Tibial artery (tissue), 4 donors: ENCODE results near the gene CYP3A5.

Source experiments
- DNase-seq, 2 donors: peaks; one replicate each; pipeline ENCODE4 v3.0.0-alpha.2; 2019
- H3K27ac ChIP-seq, 2 donors: fragments of 200-600 bp; sonication (generic) in 1 of 2; 1 replicate in 1 of 2; 2 replicates in 1 of 2; pipeline ENCODE4 v1.5.1; 2018 to 2019; ENCODE audit warnings: mild to moderate bottlenecking in 1 of 2
- H3K27me3 ChIP-seq, 2 donors: fragments of 200-600 bp; sonication (generic) in 1 of 2; one replicate each; pipeline versions ENCODE4 v1.5.1 to v1.6.0; 2016 to 2019
- H3K36me3 ChIP-seq, 3 donors: fragments of 200-600 bp; sonication (generic) in 2 of 3; one replicate each; pipeline ENCODE4 v1.5.1; 2016 to 2019; ENCODE audit warnings: mild to moderate bottlenecking in 2 of 3
- H3K4me1 ChIP-seq, 4 donors: fragments of 200-600 bp; sonication (generic) in 2 of 4; 1 replicate in 3 of 4; 2 replicates in 1 of 4; pipeline ENCODE4 v1.5.1; 2016 to 2019
- H3K4me3 ChIP-seq, 2 donors: fragments of 200-600 bp; sonication (generic) in 1 of 2; 1 replicate in 1 of 2; 2 replicates in 1 of 2; pipeline ENCODE4 v1.5.1; 2018 to 2019; ENCODE audit warnings: mild to moderate bottlenecking in 2 of 2
- H3K9me3 ChIP-seq, 3 donors: fragments of 200-600 bp; sonication (generic) in 1 of 3; one replicate each; pipeline ENCODE4 v1.5.1; 2016 to 2019
- CTCF ChIP-seq, 2 experiments: fragments of 200-600 bp in 1 of 2; fragments of 450-650 bp in 1 of 2; IDR thresholded peaks; one replicate each; pipeline ENCODE4 v1.5.1; 2017 to 2019; ENCODE audit warnings: antibody characterized with exemption in 2 of 2, mild to moderate bottlenecking in 1 of 2, moderate library complexity in 1 of 2
- intact Hi-C: fragments of 100-400 bp; cut with DNase I; formaldehyde crosslinking; loops from one replicate; pipeline ENCODE4 v1.15.0; 2023; ENCODE audit warnings: low total_unique reads

The CYP3A5 gene

GRCh38 chr7:99672573-99672972 is 7.2 kb downstream of the CYP3A5 start:
- Histone ChIP-seq H3K36me3 (peaks cover 0 to 10% (median 5%) of the 10 kb centered on the region in 3 donors), H3K9me3 (no peaks in the 10 kb centered on the region)

GRCh38 chr7:99669782-99670181 is 10.0 kb downstream of the CYP3A5 start:
- Histone ChIP-seq H3K27me3 (no peaks in the 10 kb centered on the region), H3K4me3 (no peak overlapping the region), H3K9me3 (no peaks in the 10 kb centered on the region), H3K4me1 (no peaks in the 10 kb centered on the region), H3K27ac (no peak overlapping the region), H3K36me3 (peaks cover 0 to 10% (median 5%) of the 10 kb centered on the region in 3 donors)
- TF ChIP-seq CTCF (IDR thresholded peaks at IDR 0.05) = no peak
- DNase-seq = no peak
- intact Hi-C loops = no loop called here

More at GRCh38 chr7:99672573-99672972, 7.2 kb downstream of the CYP3A5 start:
- H3K27me3 ChIP-seq = no peaks in the 10 kb centered on the region
- intact Hi-C loops = no loop called here
- no peak overlapping the region for H3K4me3 ChIP-seq
- no peak overlapping the region for H3K27ac ChIP-seq
- DNase-seq = no peak
- no peaks in the 10 kb centered on the region for H3K4me1 ChIP-seq
- no peak for TF ChIP-seq CTCF (IDR thresholded peaks at IDR 0.05)

GRCh38 chr7:99668541-99668940 is 11.3 kb downstream of the CYP3A5 start:
- Histone ChIP-seq H3K4me3 (no peak overlapping the region), H3K36me3 (peaks cover 0 to 10% (median 5%) of the 10 kb centered on the region in 3 donors), H3K4me1 (no peaks in the 10 kb centered on the region), H3K27me3 (no peaks in the 10 kb centered on the region), H3K9me3 (no peaks in the 10 kb centered on the region), H3K27ac (no peak overlapping the region)
- no peak for DNase-seq
- intact Hi-C loops = no loop called here
- TF ChIP-seq CTCF (IDR thresholded peaks at IDR 0.05) = no peak

GRCh38 chr7:99667179-99667578 is 12.6 kb downstream of the CYP3A5 start:
- H3K27me3 ChIP-seq = no peaks in the 10 kb centered on the region
- no peak overlapping the region for H3K4me3 ChIP-seq
- no peak for DNase-seq
- no peaks in the 10 kb centered on the region for H3K9me3 ChIP-seq
- intact Hi-C loops = no loop called here
- no peak overlapping the region for H3K27ac ChIP-seq
- TF ChIP-seq CTCF (IDR thresholded peaks at IDR 0.05) = no peak
- H3K36me3 ChIP-seq = peaks cover 4 to 10% (median 5%) of the 10 kb centered on the region in 3 donors
- H3K4me1 ChIP-seq = no peaks in the 10 kb centered on the region

- intact Hi-C loops = no loop called here
- TF ChIP-seq CTCF (IDR thresholded peaks at IDR 0.05) = no peak
- peaks cover 4 to 10% (median 5%) of the 10 kb centered on the region in 3 donors for H3K36me3 ChIP-seq
- no peak overlapping the region for H3K4me3 ChIP-seq
- H3K9me3 ChIP-seq = no peaks in the 10 kb centered on the region
- no peaks in the 10 kb centered on the region for H3K27me3 ChIP-seq
- H3K27ac ChIP-seq = no peak overlapping the region
- H3K4me1 ChIP-seq = no peaks in the 10 kb centered on the region
- no peak for DNase-seq
Measured at GRCh38 chr7:99666013-99666395, 13.8 kb downstream of the CYP3A5 start.
